Caco-2 (cell line): ENCODE results near the gene HOXD1. TPM values are rescaled to one million over a fixed set of nuclear protein-coding genes. Genes with fewer than 3 reads are reported as not detected.

Experiments used
- BruUV-seq: library from RNA; stranded (reverse); fragments of 400-500 nt; replicated peaks from 2 replicates; lab custom pipeline; 2021; lab: Mats Ljungman, UMichigan
- CTCF ChIA-PET: fragments of 300-600 bp; sonication (Branson Sonifier 250); formaldehyde crosslinking; loops from one replicate; lab custom pipeline; 2022; ENCODE audit warnings: antibody characterized with exemption; lab: Charles Lee
- POLR2A ChIA-PET: fragments of 300-600 bp; sonication (Branson Sonifier 250); formaldehyde crosslinking; loops from one replicate; lab custom pipeline; 2022; ENCODE audit warnings: antibody characterized with exemption; lab: Charles Lee
- DNase-seq, 2 experiments: peaks; one replicate each; pipeline versions ENCODE4 v3.0.0 to v3.0.0-alpha.2; 2020 to 2022
- H3K27me3 ChIP-seq: replicated peaks from 2 replicates; pipeline ENCODE4 v1.6.0; 2011; ENCODE audit warnings: low read length; ENCODE audit not compliant: control insufficient read depth, insufficient read depth
- H3K36me3 ChIP-seq: 2 replicates; pipeline ENCODE4 v1.5.1; 2011; ENCODE audit warnings: low read length; ENCODE audit not compliant: control insufficient read depth, insufficient read depth
- H3K4me1 ChIP-seq: fragments of 250-450 bp; sonication (Bioruptor Pico); 2 replicates; pipeline ENCODE4 v1.5.1; 2020; ENCODE audit warnings: mild to moderate bottlenecking
- H3K4me3 ChIP-seq: 2 replicates; pipeline ENCODE4 v1.5.1; 2011; ENCODE audit warnings: low read depth, mild to moderate bottlenecking, control low read depth, low read length
- H3K9me3 ChIP-seq: fragments of 250-450 bp; sonication (Bioruptor Pico); 2 replicates; pipeline ENCODE4 v1.5.1; 2020; ENCODE audit warnings: mild to moderate bottlenecking, moderate library complexity
- H3K27ac Mint-ChIP-seq: one replicate; pipeline ENCODE4 v1.8.0; 2022; ENCODE audit warnings: mixed read lengths; ENCODE audit not compliant: unreplicated experiment
- H3K27me3 Mint-ChIP-seq: one replicate; pipeline ENCODE4 v1.8.0; 2022; ENCODE audit warnings: mixed read lengths; ENCODE audit not compliant: insufficient read depth, unreplicated experiment
- H3K36me3 Mint-ChIP-seq: one replicate; pipeline ENCODE4 v1.8.0; 2022; ENCODE audit warnings: mild to moderate bottlenecking, mixed read lengths; ENCODE audit not compliant: insufficient read depth, unreplicated experiment
- H3K4me1 Mint-ChIP-seq: one replicate; pipeline ENCODE4 v1.8.0; 2022; ENCODE audit warnings: low read depth, mixed read lengths; ENCODE audit not compliant: unreplicated experiment
- H3K4me3 Mint-ChIP-seq: one replicate; pipeline ENCODE4 v1.8.0; 2022; ENCODE audit warnings: mild to moderate bottlenecking, moderate library complexity, mixed read lengths; ENCODE audit not compliant: unreplicated experiment
- H3K9me3 Mint-ChIP-seq: one replicate; pipeline ENCODE4 v1.8.0; 2022; ENCODE audit warnings: mixed read lengths; ENCODE audit not compliant: unreplicated experiment
- intact Hi-C: fragments of 100-400 bp; cut with micrococcal nuclease; formaldehyde crosslinking; loops from one replicate; pipeline ENCODE4 v1.10.0; 2022; ENCODE audit not compliant: unreplicated experiment
- total RNA-seq: library from RNA; stranded (reverse); gene quantifications from 2 replicates; pipeline ENCODE4 v1.2.3, GENCODE V29; 2022
- TF ChIP-seq, protein P1 (sequence below), 2 experiments: fragments of 200-600 bp in 1 of 2; IDR thresholded peaks; 1 replicate in 1 of 2; 2 replicates in 1 of 2; pipeline versions ENCODE4 v1.5.1 to v1.8.0; 2011 to 2022; ENCODE audit warnings: antibody characterized with exemption in 1 of 2, control low read depth in 1 of 2, inconsistent platforms in 1 of 2, low read depth in 1 of 2, low read length in 1 of 2, mild to moderate bottlenecking in 1 of 2, moderate library complexity in 1 of 2; ENCODE audit not compliant: insufficient read depth in 1 of 2, severe bottlenecking in 1 of 2, unreplicated experiment in 1 of 2

HOXD1 gene
- total RNA-seq, 1 experiment from 2014 or later: not detected

DNA sequence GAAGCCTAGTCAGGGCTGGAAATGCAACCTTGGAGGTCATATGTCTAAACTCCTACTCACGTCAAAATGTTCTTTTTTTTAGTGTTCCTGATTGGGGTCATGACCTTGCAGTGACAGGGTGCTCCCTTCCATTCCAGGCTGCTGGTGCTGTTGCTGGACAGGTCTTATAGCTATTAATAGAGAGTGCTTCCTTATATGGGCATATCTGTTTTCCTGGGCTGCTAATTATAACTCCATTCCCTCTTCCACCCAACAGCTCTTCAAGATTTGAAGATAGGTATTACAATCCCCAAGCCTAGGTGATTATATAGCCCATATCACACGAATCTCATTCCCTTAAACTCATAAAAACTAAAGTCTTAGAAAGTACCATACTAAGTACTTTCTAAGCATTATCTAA, 18.8 kb upstream of the HOXD1 start:
- peaks cover 6% of the 10 kb centered on the region for H3K27me3 Mint-ChIP-seq
- H3K36me3 ChIP-seq: no peaks in the 10 kb centered on the region
- BruUV-seq: no TSS peak
- intact Hi-C loops: no loop called here
- no peak overlapping the region for H3K27ac Mint-ChIP-seq
- TF ChIP-seq, protein P1, sequence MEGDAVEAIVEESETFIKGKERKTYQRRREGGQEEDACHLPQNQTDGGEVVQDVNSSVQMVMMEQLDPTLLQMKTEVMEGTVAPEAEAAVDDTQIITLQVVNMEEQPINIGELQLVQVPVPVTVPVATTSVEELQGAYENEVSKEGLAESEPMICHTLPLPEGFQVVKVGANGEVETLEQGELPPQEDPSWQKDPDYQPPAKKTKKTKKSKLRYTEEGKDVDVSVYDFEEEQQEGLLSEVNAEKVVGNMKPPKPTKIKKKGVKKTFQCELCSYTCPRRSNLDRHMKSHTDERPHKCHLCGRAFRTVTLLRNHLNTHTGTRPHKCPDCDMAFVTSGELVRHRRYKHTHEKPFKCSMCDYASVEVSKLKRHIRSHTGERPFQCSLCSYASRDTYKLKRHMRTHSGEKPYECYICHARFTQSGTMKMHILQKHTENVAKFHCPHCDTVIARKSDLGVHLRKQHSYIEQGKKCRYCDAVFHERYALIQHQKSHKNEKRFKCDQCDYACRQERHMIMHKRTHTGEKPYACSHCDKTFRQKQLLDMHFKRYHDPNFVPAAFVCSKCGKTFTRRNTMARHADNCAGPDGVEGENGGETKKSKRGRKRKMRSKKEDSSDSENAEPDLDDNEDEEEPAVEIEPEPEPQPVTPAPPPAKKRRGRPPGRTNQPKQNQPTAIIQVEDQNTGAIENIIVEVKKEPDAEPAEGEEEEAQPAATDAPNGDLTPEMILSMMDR (IDR thresholded peaks at IDR 0.05; ENCODE audit: insufficient read depth in 1 of 2, low read depth in 1 of 2, low read length in 1 of 2, severe bottlenecking in 1 of 2, unreplicated experiment in 1 of 2): no peak
- no peak overlapping the region for H3K4me3 Mint-ChIP-seq
- DNase-seq: no peak
- no peaks in the 10 kb centered on the region for H3K36me3 Mint-ChIP-seq
- POLR2A ChIA-PET: no interaction called here
- CTCF ChIA-PET: no interaction called here
- no peaks in the 10 kb centered on the region for H3K27me3 ChIP-seq
- peaks cover 7% of the 10 kb centered on the region; the same call in 1 of the 2 replicates for H3K4me1 ChIP-seq
- no peaks in the 10 kb centered on the region for H3K9me3 Mint-ChIP-seq
- H3K9me3 ChIP-seq: no peaks in the 10 kb centered on the region
- H3K4me1 Mint-ChIP-seq: no peaks in the 10 kb centered on the region
- H3K4me3 ChIP-seq: no peak overlapping the region

DNA sequence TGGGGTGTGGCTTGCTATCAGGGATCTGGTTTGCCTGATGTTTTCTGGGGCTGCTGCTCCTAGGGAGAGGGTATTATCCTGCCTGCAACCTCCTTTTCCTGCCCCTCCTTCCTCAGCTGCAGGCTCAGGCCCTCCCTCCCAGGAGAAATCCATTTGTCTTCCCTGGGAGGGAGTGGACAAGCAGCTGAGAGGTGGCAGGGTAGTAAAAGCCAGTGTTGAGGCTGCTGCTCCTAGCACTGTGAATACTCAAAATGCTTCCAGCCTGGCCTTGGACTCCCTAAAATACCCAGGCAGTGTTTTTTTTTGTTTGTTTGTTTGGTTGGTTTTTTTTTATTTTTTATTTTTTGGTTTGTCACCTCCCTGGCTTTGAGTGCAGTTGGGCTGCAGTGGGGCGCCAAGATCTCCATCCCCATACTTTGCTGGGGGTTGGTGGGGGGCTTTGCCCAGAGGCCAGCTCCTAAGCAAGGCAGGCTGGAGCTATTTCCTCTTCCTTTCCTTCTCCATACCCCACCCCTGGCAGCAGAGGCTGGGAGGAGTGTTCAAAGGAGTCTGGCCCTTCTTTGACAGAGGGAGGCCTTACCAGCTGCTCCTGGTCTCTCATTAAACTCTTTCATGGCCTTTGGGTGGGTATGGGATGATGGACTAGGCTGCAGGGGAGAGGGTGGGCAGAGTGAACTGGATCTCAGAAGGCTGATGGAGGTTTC, 17.7 kb upstream of the HOXD1 start:
- TF ChIP-seq, protein P1 (IDR thresholded peaks at IDR 0.05; ENCODE audit: insufficient read depth in 1 of 2, low read depth in 1 of 2, low read length in 1 of 2, severe bottlenecking in 1 of 2, unreplicated experiment in 1 of 2): no peak
- intact Hi-C loops: no loop called here

DNA sequence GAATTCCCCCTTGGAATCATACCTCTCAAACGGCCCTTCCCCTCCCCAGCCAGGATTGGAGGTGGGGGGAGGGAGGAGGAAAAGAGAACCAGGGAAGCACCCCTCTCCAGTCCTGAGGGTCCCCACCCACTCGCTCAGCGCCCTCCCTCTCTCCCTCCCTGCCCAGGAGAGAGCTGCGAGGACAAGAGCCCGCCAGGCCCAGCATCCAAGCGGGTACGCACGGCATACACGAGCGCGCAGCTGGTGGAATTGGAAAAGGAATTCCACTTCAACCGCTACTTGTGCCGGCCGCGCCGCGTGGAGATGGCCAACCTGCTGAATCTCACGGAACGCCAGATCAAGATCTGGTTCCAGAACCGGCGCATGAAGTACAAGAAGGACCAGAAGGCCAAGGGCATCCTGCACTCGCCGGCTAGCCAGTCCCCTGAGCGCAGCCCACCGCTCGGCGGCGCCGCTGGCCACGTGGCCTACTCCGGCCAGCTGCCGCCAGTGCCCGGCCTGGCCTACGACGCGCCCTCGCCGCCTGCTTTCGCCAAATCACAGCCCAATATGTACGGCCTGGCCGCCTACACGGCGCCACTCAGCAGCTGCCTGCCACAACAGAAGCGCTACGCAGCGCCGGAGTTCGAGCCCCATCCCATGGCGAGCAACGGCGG, 17.0 kb upstream of the HOXD1 start:
- H3K4me3 Mint-ChIP-seq: no peak overlapping the region
- H3K27me3 ChIP-seq: no peaks in the 10 kb centered on the region
- H3K27ac Mint-ChIP-seq: no peak overlapping the region
- TF ChIP-seq, protein P1 (IDR thresholded peaks at IDR 0.05; ENCODE audit: insufficient read depth in 1 of 2, low read depth in 1 of 2, low read length in 1 of 2, severe bottlenecking in 1 of 2, unreplicated experiment in 1 of 2): no peak
- H3K27me3 Mint-ChIP-seq: peaks cover 6% of the 10 kb centered on the region
- no peaks in the 10 kb centered on the region for H3K36me3 Mint-ChIP-seq
- no TSS peak for BruUV-seq
- DNase-seq: no peak
- H3K9me3 Mint-ChIP-seq: no peaks in the 10 kb centered on the region
- no peaks in the 10 kb centered on the region for H3K4me1 Mint-ChIP-seq
- no peak overlapping the region for H3K4me3 ChIP-seq
- peaks cover 7% of the 10 kb centered on the region; the same call in 1 of the 2 replicates for H3K4me1 ChIP-seq
- no peaks in the 10 kb centered on the region for H3K36me3 ChIP-seq
- H3K9me3 ChIP-seq: no peaks in the 10 kb centered on the region
- ChIA-PET CTCF (no interaction called here), POLR2A (no interaction called here)
- intact Hi-C loops: no loop called here

More for the DNA sequence above, 17.7 kb upstream of the HOXD1 start:
- no peaks in the 10 kb centered on the region for H3K4me1 Mint-ChIP-seq
- ChIA-PET CTCF (no interaction called here), POLR2A (no interaction called here)
- BruUV-seq: no TSS peak
- H3K9me3 Mint-ChIP-seq: no peaks in the 10 kb centered on the region
- no peaks in the 10 kb centered on the region for H3K36me3 ChIP-seq
- no peaks in the 10 kb centered on the region for H3K36me3 Mint-ChIP-seq
- H3K27me3 Mint-ChIP-seq: peaks cover 6% of the 10 kb centered on the region
- peaks cover 7% of the 10 kb centered on the region; the same call in 1 of the 2 replicates for H3K4me1 ChIP-seq
- H3K27me3 ChIP-seq: no peaks in the 10 kb centered on the region
- DNase-seq: no peak
- H3K4me3 ChIP-seq: no peak overlapping the region
- no peaks in the 10 kb centered on the region for H3K9me3 ChIP-seq
- no peak overlapping the region for H3K4me3 Mint-ChIP-seq
- H3K27ac Mint-ChIP-seq: no peak overlapping the region
